Glomerular visceral epithelial cell (primary cell): ENCODE data around the gene EMILIN1.

Source experiments
- DNase-seq: peaks from one replicate; pipeline ENCODE4 v3.0.0-alpha.2; 2016; ENCODE audit errors: extremely low spot score

EMILIN1 gene

DNA sequence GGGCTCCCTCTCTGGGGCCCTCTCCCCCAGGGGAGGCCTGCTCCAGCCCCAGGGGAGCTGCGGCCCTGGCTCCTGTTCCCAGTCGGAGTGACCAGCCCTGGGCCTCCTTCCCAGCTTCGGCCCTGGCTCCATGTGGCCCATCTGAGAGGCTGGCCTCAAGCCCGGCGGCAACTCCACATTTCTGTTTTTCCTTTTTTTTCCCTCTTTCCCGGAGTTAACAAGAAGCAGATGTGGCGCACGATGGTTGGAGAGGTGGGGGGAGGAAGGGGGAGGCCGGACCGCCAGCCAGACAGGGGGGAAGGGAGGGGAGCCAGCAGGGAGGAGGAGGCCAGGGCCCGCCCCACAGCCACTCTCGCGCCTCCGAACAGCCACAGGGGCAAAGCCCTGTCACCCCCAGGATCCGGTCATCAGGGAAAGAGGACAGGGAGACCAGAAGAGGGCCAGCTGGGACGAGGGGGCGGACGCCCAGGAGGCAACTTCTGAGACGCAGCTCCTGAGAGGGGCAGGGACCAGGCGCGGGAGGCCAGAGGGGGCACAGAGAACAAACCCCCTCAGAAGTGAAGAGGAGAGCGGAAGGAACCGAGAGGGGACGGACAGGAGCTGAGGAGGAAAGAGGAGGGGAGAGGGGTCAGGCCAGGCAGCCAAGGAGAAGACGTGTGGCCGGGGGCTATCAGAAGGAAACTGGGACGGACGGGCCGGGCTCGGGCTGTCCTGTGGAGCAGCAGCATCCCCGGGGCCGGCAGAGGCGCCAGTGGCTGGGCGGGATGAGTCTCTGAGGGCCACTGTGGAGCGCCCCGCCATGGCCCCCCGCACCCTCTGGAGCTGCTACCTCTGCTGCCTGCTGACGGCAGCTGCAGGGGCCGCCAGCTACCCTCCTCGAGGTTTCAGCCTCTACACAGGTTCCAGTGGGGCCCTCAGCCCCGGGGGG lies at the start of gene EMILIN1:
EMILIN1 (plus strand) TSS at position 349 of the 928 bp plus-strand sequence; CDS start at position 800, 451 bp downstream.
- DNase-seq = no peak

DNA sequence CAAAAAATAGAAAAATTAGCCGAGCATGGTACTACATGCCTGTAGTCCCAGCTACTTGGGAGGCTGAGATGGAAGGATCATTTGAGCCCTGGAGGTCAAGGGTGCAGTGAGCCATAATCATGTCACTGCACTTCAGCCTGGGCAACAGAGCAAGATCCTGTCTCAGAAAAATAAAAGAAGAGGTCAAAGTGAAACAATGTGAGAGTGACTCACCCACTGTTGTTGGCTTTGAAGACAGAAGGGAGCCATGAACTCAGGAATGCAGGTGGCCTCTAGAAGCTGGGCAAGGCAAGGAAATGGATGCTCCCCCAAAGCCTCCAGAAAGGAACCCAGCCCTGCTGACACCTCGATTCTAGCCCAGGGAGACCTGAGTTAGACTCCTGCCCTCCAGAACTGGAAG lies 49.4 kb upstream of the EMILIN1 start:
- DNase-seq = no peak

DNA sequence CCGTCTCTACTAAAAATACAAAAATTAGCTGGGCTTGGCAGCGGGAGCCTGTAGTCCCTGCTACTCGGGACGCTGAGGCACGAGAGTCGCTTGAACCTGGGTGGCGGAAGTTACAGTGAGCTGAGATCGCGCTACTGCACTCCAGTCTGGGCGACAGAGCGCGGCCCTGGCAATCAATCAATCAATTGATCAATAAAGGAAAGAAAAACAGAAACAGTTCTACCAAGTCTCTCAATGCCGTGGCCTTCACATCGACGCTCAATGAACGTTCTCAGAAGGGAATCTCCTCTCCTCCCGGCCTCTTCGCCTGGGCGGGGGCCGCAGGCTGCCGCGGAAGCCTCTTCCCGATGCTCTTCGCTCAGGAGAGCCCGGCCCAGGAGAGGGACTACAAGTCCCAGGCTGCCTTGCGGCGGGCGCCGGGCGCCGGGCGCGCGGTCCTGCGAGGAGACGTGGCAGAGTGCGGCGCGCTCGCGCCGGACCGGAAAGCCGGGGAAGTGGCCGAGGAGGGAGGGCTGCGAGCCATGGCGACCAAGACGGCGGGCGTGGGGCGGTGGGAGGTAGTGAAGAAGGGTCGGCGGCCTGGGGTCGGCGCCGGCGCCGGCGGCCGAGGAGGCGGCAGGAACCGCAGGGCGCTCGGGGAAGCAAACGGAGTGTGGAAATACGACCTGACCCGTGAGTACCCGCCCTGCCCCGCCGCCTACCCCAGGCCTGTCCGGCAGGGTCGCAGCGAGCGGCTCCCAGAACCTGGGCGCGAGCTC lies 45.7 kb upstream of the EMILIN1 start, which contains the start of gene TMEM214:
TMEM214 (plus strand) TSS at position 471 of the 758 bp plus-strand sequence; CDS start at position 522, 51 bp downstream.
- DNase-seq = peak; percentile 83

DNA sequence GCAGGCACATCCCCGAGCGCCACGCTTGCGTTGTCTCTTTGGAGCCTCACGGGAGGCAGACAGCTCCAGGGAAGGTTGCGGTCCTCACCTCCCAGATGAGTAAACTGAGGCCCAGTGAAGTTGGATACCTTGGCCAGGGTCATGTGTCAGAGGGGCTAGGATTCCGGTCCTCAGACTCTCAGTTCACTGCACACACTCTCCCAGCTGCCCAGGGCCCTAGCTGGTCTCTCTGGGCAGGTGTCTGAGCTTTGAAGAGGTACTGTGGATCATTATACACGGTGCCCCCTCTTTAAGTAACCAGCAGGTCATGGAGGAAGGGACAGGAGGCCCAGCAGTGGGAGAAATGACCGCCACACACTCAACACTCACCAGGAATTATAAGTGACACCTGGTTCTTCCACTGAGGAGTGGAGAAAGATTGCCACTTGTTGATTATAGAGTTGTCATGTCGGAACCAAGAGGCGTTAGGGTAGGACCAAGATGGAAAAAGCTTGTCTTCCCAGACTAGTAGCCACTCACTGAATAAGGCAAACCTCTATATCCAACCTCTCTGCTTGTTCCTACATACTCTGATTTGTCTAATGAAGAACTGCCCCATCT lies 45.1 kb upstream of the EMILIN1 start:
- DNase-seq = no peak

DNA sequence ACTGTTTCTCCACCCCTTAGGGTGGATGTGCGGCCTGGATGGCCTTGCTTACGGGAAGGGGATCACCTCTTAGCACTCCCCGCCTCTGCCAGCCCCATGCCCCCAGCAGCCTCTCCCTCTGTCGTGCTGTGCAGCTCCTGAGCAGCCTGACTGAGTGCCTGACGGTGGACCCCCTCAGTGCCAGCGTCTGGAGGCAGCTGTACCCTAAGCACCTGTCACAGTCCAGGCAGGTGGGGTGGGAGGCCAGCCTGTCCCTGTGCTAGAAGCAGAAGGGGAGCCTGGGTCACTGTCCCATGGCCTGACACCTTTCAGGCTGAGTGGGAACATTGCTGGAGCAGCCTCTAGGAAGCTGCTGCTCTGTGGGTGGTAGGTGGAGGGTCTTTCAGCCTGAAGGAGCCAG lies 40.4 kb upstream of the EMILIN1 start:
- no peak for DNase-seq

DNA sequence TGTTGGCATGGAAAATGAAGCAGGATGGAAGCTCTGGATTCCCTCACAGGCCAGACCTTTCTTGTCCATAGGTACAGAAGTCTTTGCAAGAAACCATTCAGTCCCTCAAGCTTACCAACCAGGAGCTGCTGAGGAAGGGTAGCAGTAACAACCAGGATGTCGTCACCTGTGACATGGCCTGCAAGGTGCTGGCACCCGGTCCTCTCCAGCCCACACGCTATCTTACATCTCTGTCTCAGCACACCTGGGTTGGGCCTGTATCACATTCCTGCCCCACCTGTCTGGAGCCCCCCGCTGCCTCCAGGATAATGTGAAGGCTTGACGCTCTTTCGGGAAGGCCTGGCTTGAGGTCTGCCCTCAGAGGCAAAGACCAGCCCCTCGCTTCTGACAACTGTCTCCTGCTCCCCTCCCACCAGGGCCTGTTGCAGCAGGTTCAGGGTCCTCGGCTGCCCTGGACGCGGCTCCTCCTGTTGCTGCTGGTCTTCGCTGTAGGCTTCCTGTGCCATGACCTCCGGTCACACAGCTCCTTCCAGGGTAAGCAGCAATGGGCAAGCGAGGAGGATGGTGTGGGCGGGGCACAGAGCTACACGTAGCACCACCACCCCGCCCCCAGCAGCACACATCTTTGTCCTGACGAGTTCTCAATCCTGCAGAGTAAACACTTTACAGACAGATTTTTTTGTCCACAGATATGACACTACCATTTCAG lies 39.6 kb upstream of the EMILIN1 start:
- no peak for DNase-seq

DNA sequence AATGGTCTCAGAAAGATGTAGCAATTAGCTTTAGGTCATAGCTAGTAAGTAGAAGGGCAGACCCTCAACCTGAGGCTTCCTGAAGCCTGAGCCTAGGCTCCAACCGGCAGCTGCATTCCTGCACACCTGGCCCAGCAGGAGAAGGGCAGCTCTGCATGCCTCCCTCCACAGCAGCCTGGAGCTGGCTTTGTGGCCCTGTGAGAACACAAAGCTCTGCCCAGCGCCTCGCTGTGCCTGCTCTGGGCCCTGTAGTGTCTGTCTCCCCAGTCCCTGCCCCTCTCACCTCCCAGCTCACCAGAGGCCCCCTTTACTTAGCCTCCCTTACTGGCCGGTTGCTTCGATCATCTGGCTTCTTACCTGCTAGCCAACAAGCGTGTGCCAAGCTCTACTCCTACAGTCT lies 39.0 kb upstream of the EMILIN1 start:
- DNase-seq = no peak

DNA sequence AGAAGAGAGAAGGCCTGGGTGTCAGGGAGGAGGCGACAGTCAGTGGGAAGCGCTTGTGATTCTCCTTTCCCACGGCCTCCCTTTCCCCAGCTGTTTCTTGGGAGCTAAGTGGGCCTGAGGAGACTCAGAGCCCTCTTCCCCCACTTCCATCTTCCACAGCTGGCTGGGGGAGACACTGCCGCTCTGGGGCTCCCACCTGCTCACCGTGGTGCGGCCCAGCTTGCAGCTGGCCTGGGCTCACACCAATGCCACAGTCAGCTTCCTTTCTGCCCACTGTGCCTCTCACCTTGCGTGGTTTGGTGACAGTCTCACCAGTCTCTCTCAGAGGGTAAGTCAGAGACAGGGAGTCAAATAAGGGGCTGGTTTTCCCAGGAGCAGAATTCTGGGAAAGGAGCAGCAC lies 38.5 kb upstream of the EMILIN1 start:
- DNase-seq = no peak

DNA sequence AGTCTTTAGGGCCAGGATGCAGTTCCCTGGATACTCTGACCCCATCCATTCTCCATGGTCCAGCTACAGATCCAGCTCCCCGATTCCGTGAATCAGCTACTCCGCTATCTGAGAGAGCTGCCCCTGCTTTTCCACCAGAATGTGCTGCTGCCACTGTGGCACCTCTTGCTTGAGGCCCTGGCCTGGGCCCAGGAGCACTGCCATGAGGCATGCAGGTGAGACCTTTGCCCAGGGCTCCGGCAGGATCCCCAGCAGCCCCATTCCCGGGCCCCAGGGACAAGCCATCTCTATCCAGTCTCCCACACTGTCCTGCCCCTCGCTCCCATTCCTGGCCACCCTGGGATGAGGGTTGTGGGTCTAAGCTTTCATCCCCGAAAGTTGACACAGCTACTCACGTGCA lies 38.1 kb upstream of the EMILIN1 start:
- DNase-seq = no peak

DNA sequence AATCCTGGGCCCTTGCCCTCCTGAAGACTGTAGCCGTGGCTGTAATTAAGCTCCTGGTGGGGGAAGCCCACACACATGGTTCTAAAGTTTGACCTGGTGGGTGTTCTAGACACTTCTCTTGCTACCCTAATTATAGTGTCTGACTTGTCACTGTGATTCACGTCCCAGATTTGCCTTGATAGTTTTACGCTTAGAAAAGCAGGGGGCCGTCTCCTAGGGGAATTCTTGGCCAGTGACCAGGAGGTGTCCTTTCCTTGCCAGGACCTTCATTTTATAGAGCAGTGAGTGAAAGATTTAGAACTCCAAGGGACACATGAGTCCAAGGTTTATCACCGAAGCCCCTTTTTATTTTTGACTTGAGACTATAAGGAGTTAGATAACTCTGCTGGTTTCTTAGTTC lies 36.7 kb upstream of the EMILIN1 start:
- peak; percentile 31 for DNase-seq

DNA sequence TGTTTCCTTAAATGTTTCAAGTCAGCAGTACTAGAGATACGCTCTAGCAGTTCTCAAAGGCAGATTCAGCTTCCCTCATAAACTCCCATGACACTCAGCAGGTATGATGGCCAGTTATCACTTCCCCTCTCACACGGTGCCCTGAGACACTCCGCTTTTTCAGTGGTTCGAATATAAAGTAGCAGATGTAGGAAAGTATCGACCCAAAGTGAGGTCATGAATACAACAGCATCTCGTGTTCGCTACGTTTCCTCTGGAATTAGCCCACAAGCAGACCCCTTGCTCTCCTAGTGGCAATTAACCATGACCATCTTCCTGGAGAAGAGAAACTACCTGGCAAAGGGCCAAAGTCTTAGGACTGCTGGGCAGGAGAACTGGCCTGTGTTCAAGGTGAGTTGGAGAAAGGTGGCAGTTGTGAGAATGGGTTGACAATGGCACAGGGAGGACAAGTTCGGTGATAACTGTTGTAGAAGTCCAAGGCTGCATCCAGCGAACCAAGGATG lies 36.2 kb upstream of the EMILIN1 start:
- peak; percentile 16 for DNase-seq

DNA sequence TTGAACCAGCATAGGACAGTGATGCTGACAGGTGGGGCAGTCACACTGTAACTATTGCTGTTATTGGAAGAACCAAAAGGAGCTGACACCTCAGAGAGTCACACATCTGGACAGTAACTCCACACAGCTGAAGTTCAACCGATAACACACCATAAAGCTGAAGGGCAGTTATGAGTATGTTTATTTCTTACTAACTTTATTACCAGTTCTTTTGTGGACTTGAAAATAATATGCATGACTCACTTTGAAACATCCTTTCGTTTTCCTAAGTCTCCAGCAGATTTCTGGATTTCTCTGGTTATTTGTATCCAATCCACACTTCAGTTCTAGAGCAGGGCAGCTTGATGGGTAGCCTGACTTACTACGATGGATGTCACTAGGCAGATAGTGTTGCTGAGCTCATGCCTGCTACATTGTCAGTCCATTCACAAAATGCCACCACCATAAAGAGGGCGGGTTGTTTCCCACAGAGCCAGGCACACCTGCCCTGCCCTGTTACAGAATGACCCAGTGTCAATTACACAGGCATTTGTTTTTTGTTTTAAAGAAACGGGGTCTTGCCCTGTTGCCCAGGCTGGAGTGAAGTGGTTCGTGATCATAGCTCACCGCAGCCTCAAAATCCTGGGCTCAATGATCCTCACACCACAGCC lies 35.3 kb upstream of the EMILIN1 start:
- no peak for DNase-seq

DNA sequence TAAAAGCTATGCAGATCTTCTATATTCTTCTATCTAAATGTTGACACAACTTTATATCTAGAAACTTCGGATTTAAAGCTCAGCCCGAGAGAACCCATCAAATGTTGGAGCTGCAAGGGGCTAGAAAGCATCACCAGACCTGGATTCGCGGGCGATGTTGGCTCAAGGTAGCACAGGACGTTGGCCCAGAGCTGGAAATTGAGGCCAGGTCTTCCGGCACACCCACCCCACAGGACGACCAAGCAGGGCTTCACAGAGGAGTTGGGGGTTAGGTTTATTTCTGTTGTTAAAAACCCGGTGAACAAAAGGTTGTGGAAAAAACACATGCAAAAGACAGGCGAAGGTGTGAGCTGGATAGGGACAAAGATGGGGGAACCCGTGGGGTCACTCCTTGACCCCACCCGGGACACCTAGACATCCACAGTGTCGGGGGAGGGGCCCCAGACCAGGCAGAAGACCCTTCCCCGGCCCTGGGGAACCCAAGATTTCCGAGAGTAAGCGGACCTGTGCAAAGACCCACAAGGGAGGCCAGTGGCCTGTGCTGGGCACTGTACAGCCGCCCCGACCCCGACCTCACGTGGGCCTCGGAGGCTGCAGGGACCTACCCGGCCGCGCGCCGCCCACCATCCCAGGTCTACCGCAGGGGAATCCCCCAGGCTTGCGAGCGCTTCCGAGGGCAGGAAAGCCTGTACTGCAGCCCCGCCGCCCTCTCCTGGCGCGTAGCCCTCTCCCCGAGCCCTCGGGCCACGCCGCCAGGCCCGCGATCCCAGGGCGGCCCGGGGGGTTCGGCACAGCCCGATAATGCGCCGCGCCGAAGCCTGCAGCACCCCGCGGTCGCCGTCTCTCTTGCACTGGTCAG lies 28.8 kb upstream of the EMILIN1 start:
- peak; percentile 52 for DNase-seq

DNA sequence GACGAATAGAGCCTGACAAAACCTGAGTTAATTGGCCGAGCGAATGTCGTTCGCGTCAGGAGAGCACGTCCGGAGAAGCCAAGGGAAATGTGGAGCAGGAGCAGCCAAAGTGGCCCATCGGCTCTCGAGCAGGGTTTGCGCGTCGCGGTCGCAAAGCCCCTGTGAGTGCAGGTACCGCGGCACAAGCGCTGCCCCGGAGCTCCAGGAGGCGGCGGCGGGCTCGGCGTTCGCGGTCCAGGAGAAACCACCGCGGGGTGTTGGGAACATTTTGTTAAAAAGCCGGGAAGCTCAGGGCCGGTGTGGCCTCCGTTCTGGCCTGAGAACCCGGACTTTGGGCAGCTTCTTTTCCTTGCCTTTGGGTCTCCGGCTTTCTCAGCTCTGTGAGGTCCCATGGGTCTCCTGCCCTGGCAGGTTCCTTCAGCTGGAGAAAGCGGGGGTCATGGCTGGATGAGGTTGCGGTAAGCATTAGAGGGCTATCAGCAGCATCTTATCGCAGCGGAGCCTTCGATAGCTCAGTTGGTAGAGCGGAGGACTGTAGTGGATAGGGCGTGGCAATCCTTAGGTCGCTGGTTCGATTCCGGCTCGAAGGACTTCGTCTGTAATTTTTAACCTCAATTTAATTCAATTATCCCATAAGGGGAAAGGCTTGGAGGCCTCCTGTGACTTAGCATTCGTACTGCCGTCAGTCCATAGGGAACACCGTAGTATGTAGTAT lies 28.0 kb upstream of the EMILIN1 start:
- DNase-seq = peak; percentile 94

DNA sequence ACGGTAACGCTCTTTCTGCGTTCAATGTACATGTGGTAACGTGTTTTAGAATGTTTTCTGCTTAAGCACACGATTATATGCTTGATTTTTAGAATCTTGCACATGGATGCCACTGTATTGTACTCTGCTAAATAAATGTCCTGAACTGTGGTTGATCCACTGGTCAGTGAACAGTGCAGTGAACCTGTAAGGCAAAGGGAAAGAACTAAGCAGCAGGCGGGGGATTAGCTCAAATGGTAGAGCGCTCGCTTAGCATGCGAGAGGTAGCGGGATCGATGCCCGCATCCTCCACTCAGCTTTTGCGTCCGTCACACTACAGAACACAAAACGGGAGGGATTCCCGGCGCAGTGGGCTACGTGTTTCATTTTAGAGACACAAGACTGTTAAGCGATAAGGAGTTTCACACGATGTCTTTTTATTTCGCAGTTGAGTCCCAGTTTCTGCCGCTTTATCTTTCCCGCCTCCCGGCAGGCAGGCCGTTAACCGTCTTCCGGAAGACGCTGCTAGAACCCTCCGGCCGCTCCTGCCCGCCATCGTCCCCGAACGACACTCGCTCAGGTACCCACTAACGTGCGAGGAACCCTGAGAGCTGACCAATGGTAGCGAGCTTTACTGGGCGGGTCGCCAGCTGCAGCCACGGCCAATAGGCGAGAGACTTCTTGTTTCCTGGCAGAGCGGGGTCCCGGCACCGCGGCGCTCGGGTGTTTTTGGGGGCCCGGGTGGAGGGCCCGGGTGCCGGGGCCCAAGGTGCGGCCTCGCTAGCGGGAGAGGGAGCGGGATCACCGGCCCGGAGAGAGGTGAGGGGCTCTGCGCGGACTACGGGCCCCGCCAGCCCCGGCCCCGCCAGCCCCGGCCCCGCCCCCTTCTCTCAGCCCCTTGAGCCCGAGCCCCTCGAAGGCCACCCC lies 27.2 kb upstream of the EMILIN1 start, which contains the start of gene AGBL5:
AGBL5 (plus strand) TSS at position 673 of the 906 bp plus-strand sequence. CDS start 1,291 bp downstream, outside the sequence.
- peak; percentile 93 for DNase-seq

DNA sequence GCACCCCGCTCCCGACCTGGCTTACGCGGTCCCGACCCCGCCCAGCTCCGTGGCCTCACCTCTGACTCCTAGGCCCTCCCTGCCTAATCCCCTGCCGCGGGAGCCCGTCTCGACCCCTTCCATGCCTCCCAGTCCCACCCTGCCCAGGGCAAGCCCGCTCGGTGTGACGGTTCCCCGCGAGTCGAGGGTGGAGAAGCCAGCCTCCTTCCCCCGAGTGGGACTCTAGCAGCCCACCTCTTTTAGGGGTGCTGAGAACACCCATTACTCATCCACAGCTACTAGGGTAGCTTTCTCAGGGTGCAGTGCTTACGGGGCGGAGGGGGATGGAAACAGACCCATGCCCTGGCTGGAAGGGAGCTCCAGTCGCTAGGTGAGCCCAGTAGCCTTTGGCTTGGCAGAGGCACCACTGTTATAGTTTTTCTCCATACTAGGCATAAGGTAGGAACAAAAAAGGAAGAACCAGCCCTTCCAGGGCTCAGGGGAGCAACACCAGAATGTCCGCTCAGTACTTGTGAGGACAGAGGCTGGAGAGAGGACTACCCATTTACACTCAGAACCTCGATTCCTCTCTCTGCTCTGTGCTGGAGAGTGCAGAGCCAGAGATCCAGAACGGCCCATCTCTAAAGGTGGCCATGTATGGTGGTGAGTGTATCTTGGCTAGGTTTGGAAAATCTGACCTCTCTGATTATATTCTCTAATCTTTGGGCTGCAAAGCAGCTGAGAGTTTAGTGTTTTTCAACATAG lies 26.3 kb upstream of the EMILIN1 start:
- DNase-seq = no peak

DNA sequence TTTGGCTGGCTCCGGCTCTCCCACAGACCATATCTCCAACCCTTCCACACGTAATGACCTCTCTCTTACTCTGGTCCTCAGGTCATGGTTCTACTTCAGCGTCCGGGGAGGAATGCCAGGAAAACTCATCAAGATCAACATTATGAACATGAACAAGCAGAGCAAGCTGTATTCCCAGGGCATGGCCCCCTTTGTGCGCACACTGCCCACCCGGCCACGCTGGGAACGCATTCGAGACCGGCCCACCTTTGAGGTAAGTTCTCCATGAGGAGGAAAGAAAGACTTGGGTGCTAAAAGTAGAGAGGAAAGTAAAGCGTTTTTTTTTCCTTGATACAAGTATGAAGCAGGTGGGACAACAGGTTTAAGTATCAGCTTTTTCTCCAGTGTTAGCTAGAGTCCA lies 25.1 kb upstream of the EMILIN1 start:
- DNase-seq = no peak
